Lower leg skin (tissue), 3 donors: ENCODE data around the gene REL.

Source experiments
- CTCF ChIP-seq, 3 donors: fragments of 450-650 bp; IDR thresholded peaks; one replicate each; pipeline ENCODE4 v1.5.1; 2016; ENCODE audit warnings: antibody characterized with exemption in 3 of 3, mild to moderate bottlenecking in 3 of 3, moderate library complexity in 2 of 3
- POLR2A ChIP-seq, 2 donors: fragments of 450-650 bp; IDR thresholded peaks; one replicate each; pipeline ENCODE4 v1.6.1; 2016 to 2017; ENCODE audit warnings: antibody characterized with exemption in 2 of 2, mild to moderate bottlenecking in 1 of 2, moderate library complexity in 1 of 2

- TF ChIP-seq CTCF (IDR thresholded peaks at IDR 0.05) (no peak), POLR2A (IDR thresholded peaks at IDR 0.05) (no peak)
These were observed 56.9 kb downstream of the REL start for GRCh38 chr2:60938301-60938700.
